Gastrocnemius medialis (tissue), 4 donors: ENCODE results near the gene GLRA1. TPM values are rescaled to one million over a fixed set of nuclear protein-coding genes. Genes with fewer than 3 reads are reported as not detected.

Source experiments
- ATAC-seq, 2 donors: fragments of 150-250 bp; one replicate each; pipeline ENCODE4 v1.9.1; 2016
- DNase-seq, 2 donors: peaks; one replicate each; pipeline ENCODE4 v3.0.0-alpha.2; 2019
- H3K27ac ChIP-seq, 4 donors: fragments of 200-600 bp; sonication (generic); 1 replicate in 1 of 4; 2 replicates in 3 of 4; pipeline ENCODE4 v1.5.1; 2016 to 2018; ENCODE audit warnings: mild to moderate bottlenecking in 2 of 4, moderate library complexity in 1 of 4
- H3K27me3 ChIP-seq, 3 donors: fragments of 200-600 bp; sonication (generic) in 2 of 3; 1 replicate in 1 of 3; 2 replicates in 2 of 3; pipeline versions ENCODE4 v1.5.1 to v1.6.0; 2016 to 2019; ENCODE audit warnings: mild to moderate bottlenecking in 1 of 3, moderate library complexity in 1 of 3
- H3K36me3 ChIP-seq, 2 donors: fragments of 200-600 bp; sonication (generic) in 1 of 2; one replicate each; pipeline ENCODE4 v1.5.1; 2017 to 2018
- H3K4me1 ChIP-seq, 2 donors: fragments of 200-600 bp; sonication (generic) in 1 of 2; one replicate each; pipeline ENCODE4 v1.5.1; 2016 to 2017; ENCODE audit warnings: mild to moderate bottlenecking in 2 of 2
- H3K4me3 ChIP-seq, 4 donors: fragments of 200-600 bp; sonication (generic) in 3 of 4; 1 replicate in 1 of 4; 2 replicates in 3 of 4; pipeline ENCODE4 v1.5.1; 2016 to 2019; ENCODE audit warnings: mild to moderate bottlenecking in 2 of 4
- H3K9me3 ChIP-seq, 3 donors: fragments of 200-600 bp; sonication (generic) in 2 of 3; 1 replicate in 1 of 3; 2 replicates in 2 of 3; pipeline ENCODE4 v1.5.1; 2016 to 2019
- POLR2A ChIP-seq, 2 donors: fragments of 450-650 bp; IDR thresholded peaks; one replicate each; pipeline ENCODE4 v1.6.1; 2017; ENCODE audit warnings: antibody characterized with exemption in 2 of 2, mild to moderate bottlenecking in 2 of 2, moderate library complexity in 2 of 2
- in situ Hi-C, 4 donors: fragments of 200-750 bp; cut with MboI; loops; one replicate each; pipeline versions ENCODE4 v1.15.0 to v1.8.0; 2017; ENCODE audit warnings: low sequenced_read_pairs in 4 of 4
- intact Hi-C: fragments of 100-400 bp; cut with DNase I; formaldehyde crosslinking; loops from one replicate; pipeline ENCODE4 v1.15.1; 2023; ENCODE audit warnings: low total_unique reads
- total RNA-seq, 4 donors: library from RNA; depleted of rRNA; stranded (reverse); fragments of >200 nt; gene quantifications; one replicate each; pipeline versions ENCODE4 v1.1.0 to v1.2.3, GENCODE V29; 2016
- TF ChIP-seq, protein P1 (sequence below), 5 experiments: fragments of 450-650 bp in 3 of 5; fragments of 200-600 bp in 2 of 5; sonication (generic) in 2 of 5; IDR thresholded peaks in 4 of 5; conservative IDR thresholded peaks in 1 of 5; 1 replicate in 4 of 5; 2 replicates in 1 of 5; pipeline ENCODE4 v1.5.1; 2016 to 2019; ENCODE audit warnings: antibody characterized with exemption in 5 of 5, mild to moderate bottlenecking in 3 of 5, moderate library complexity in 3 of 5

Gene GLRA1
- total RNA-seq, 4 donors from 2014 or later: not detected

DNA sequence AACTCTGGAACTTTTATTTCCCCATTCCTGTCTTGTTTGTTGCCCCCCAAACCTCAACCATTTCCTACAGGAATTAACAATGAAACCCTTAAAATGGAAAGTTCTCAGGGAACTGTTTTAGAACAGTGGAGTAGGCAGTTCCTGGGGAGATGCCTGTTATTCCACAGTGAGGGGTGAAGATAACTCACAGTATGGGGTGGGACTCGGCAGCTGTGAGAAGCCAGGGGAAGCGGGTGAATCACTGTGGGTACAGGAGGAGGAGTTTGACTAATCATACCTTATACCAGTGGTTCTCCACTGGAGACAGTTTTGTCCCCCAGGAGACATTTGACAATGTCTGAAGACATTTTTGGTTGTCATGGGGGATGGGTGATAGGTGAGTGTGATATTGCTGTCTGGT, 36.9 kb upstream of the GLRA1 start:
- Histone ChIP-seq H3K36me3 (no peaks in the 10 kb centered on the region), H3K27me3 (no peaks in the 10 kb centered on the region), H3K9me3 (no peaks in the 10 kb centered on the region), H3K4me3 (no peak overlapping the region), H3K4me1 (no peaks in the 10 kb centered on the region), H3K27ac (no peak overlapping the region)
- intact Hi-C loops: no loop called here
- ATAC-seq (no peak), DNase-seq (no peak)
- in situ Hi-C loops: no loop called here
- TF ChIP-seq, protein P1, sequence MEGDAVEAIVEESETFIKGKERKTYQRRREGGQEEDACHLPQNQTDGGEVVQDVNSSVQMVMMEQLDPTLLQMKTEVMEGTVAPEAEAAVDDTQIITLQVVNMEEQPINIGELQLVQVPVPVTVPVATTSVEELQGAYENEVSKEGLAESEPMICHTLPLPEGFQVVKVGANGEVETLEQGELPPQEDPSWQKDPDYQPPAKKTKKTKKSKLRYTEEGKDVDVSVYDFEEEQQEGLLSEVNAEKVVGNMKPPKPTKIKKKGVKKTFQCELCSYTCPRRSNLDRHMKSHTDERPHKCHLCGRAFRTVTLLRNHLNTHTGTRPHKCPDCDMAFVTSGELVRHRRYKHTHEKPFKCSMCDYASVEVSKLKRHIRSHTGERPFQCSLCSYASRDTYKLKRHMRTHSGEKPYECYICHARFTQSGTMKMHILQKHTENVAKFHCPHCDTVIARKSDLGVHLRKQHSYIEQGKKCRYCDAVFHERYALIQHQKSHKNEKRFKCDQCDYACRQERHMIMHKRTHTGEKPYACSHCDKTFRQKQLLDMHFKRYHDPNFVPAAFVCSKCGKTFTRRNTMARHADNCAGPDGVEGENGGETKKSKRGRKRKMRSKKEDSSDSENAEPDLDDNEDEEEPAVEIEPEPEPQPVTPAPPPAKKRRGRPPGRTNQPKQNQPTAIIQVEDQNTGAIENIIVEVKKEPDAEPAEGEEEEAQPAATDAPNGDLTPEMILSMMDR (IDR thresholded peaks at IDR 0.05 in 4 of 5, conservative IDR thresholded peaks at IDR 0.05 in 1 of 5): no peak
- TF ChIP-seq POLR2A (IDR thresholded peaks at IDR 0.05): no peak

GRCh38 chr5:151958111-151958510, 33.5 kb upstream of the GLRA1 start:
- no peak for ATAC-seq
- intact Hi-C loops: no loop called here
- no peaks in the 10 kb centered on the region for H3K27me3 ChIP-seq

GRCh38 chr5:151956725-151957124, 32.1 kb upstream of the GLRA1 start:
- TF ChIP-seq POLR2A (IDR thresholded peaks at IDR 0.05): no peak
- TF ChIP-seq, protein P1 (IDR thresholded peaks at IDR 0.05 in 4 of 5, conservative IDR thresholded peaks at IDR 0.05 in 1 of 5): no peak
- Histone ChIP-seq H3K36me3 (no peaks in the 10 kb centered on the region), H3K27me3 (no peaks in the 10 kb centered on the region), H3K27ac (no peak overlapping the region), H3K4me3 (no peak overlapping the region), H3K4me1 (no peaks in the 10 kb centered on the region), H3K9me3 (no peaks in the 10 kb centered on the region)
- no peak for DNase-seq
- intact Hi-C loops (no loop called here), in situ Hi-C loops (no loop called here)
- ATAC-seq: no peak

More at GRCh38 chr5:151958111-151958510, 33.5 kb upstream of the GLRA1 start:
- in situ Hi-C loops: no loop called here
- no peak overlapping the region for H3K4me3 ChIP-seq
- no peak for TF ChIP-seq POLR2A (IDR thresholded peaks at IDR 0.05)
- TF ChIP-seq, protein P1 (IDR thresholded peaks at IDR 0.05 in 4 of 5, conservative IDR thresholded peaks at IDR 0.05 in 1 of 5): no peak
- no peak for DNase-seq
- H3K9me3 ChIP-seq: no peaks in the 10 kb centered on the region
- H3K27ac ChIP-seq: no peak overlapping the region
- H3K4me1 ChIP-seq: no peaks in the 10 kb centered on the region
- no peaks in the 10 kb centered on the region for H3K36me3 ChIP-seq

- ATAC-seq: no peak
- no peak for TF ChIP-seq POLR2A (IDR thresholded peaks at IDR 0.05)
- TF ChIP-seq, protein P1 (IDR thresholded peaks at IDR 0.05 in 4 of 5, conservative IDR thresholded peaks at IDR 0.05 in 1 of 5): no peak
- DNase-seq: no peak
- in situ Hi-C loops: no loop called here
- intact Hi-C loops: no loop called here
- Histone ChIP-seq H3K27ac (no peak overlapping the region), H3K9me3 (no peaks in the 10 kb centered on the region), H3K27me3 (no peaks in the 10 kb centered on the region), H3K36me3 (no peaks in the 10 kb centered on the region), H3K4me3 (no peak overlapping the region), H3K4me1 (no peaks in the 10 kb centered on the region)
Observed at GRCh38 chr5:151954255-151954654, 29.6 kb upstream of the GLRA1 start.

DNA sequence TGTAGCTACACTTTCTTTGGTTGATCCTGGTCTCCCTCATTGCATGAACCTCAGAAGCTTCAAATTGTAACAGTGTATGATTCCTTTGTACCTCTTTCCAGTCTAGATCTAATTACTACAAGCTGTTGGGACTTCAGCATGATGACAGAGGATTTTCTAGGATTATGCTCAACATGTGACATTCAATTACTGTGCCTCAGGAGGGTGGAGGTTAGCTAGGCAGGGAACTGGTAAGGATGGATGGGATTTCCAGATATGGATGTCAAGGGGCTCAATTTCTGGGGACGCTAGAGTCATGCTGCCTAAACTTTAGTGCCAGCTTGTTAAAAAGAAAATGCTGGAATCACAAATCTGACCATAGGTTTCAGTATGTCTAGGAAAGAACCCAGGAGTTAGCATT, 29.2 kb upstream of the GLRA1 start:
- ATAC-seq: no peak
- no peaks in the 10 kb centered on the region for H3K9me3 ChIP-seq
- H3K4me1 ChIP-seq: no peaks in the 10 kb centered on the region
- H3K4me3 ChIP-seq: no peak overlapping the region
- DNase-seq: no peak
- TF ChIP-seq POLR2A (IDR thresholded peaks at IDR 0.05): no peak
- TF ChIP-seq, protein P1 (IDR thresholded peaks at IDR 0.05 in 4 of 5, conservative IDR thresholded peaks at IDR 0.05 in 1 of 5): no peak
- H3K36me3 ChIP-seq: no peaks in the 10 kb centered on the region
- in situ Hi-C loops: no loop called here
- intact Hi-C loops: no loop called here
- H3K27ac ChIP-seq: no peak overlapping the region
- no peaks in the 10 kb centered on the region for H3K27me3 ChIP-seq
